Endothelial cell (in vitro differentiated cells): Measurements from ENCODE around the gene FAM107B. TPM values are rescaled to one million over a fixed set of nuclear protein-coding genes. Genes with fewer than 3 reads are reported as not detected.
"Not testable (repeated sequence)": the region's sequence is repeated elsewhere in the genome, so short reads cannot be mapped to it uniquely, and the experiment has no call there.

Source experiments
- DNase-seq: peaks from one replicate; pipeline ENCODE4 v3.0.0; 2021; ENCODE audit warnings: low spot score
- H3K27ac Mint-ChIP-seq: one replicate; pipeline ENCODE4 v1.8.0; 2021; ENCODE audit warnings: mixed read lengths, inconsistent platforms; ENCODE audit not compliant: unreplicated experiment
- H3K27me3 Mint-ChIP-seq: one replicate; pipeline ENCODE4 v1.8.0; 2021; ENCODE audit warnings: mild to moderate bottlenecking, moderate library complexity, mixed read lengths, inconsistent platforms; ENCODE audit not compliant: unreplicated experiment
- H3K36me3 Mint-ChIP-seq: one replicate; pipeline ENCODE4 v1.8.0; 2021; ENCODE audit warnings: mild to moderate bottlenecking, low read depth, mixed read lengths, inconsistent platforms; ENCODE audit not compliant: unreplicated experiment
- H3K4me1 Mint-ChIP-seq: one replicate; pipeline ENCODE4 v1.8.0; 2021; ENCODE audit warnings: mild to moderate bottlenecking, mixed read lengths, inconsistent platforms; ENCODE audit not compliant: unreplicated experiment
- H3K4me3 Mint-ChIP-seq: one replicate; pipeline ENCODE4 v1.8.0; 2021; ENCODE audit warnings: mild to moderate bottlenecking, mixed read lengths, inconsistent platforms; ENCODE audit not compliant: unreplicated experiment
- H3K9me3 Mint-ChIP-seq: one replicate; pipeline ENCODE4 v1.8.0; 2021; ENCODE audit warnings: mixed read lengths, inconsistent platforms; ENCODE audit not compliant: unreplicated experiment
- CTCF ChIP-seq: fragments of 200-600 bp; sonication (generic); IDR thresholded peaks from one replicate; pipeline ENCODE4 v1.5.0; 2021; ENCODE audit warnings: antibody characterized with exemption; ENCODE audit not compliant: unreplicated experiment
- total RNA-seq: library from RNA; stranded (reverse); fragmentation: NEBNext Ultra II Directional; extraction: Animal tissue kit (Norgen Biotek cat#: 25700); gene quantifications from one replicate; pipeline ENCODE4 v1.2.1, GENCODE V29; 2021; ENCODE audit not compliant: unreplicated experiment

The FAM107B gene
- total RNA-seq, 1 donor from 2014 or later: 462 TPM

DNA sequence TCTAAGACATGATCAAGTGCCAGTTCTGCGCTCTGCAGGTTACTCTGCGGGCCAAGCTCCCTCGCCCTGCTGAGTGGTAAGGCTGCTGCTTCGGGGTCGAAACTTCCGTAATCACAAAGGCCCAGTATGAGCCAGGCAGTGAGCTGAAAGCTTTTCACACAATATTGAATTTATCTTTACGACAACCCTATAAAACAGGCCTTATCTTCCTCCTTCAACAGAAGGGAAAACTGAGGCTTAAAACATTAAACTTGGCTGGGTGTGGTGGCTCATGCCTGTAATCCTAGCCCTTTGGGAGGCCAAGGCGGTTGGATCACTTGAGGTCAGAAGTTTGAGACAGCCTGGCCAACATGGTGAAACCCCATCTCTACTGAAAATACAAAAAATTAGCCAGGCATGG, 83.3 kb downstream of the FAM107B start:
- Mint-ChIP-seq H3K4me3 (no peak overlapping the region), H3K9me3 (no peaks in the 10 kb centered on the region), H3K4me1 (peaks cover 11% of the 10 kb centered on the region), H3K27ac (no peak overlapping the region), H3K27me3 (peaks cover 3% of the 10 kb centered on the region), H3K36me3 (no peaks in the 10 kb centered on the region)
- no peak for TF ChIP-seq CTCF
- DNase-seq: no peak

- Mint-ChIP-seq H3K27me3 (peaks cover 3% of the 10 kb centered on the region), H3K4me1 (peaks cover 11% of the 10 kb centered on the region), H3K9me3 (no peaks in the 10 kb centered on the region), H3K27ac (no peak overlapping the region), H3K36me3 (no peaks in the 10 kb centered on the region), H3K4me3 (no peak overlapping the region)
- TF ChIP-seq CTCF: no peak
- DNase-seq: no peak
Measured at GRCh38 chr10:14688606-14689005, 86.1 kb downstream of the FAM107B start.

- not testable (repeated sequence) for H3K4me3 Mint-ChIP-seq, DNase-seq, H3K9me3 Mint-ChIP-seq, H3K36me3 Mint-ChIP-seq, H3K27ac Mint-ChIP-seq, H3K27me3 Mint-ChIP-seq
- peaks cover 11% of the 10 kb centered on the region for H3K4me1 Mint-ChIP-seq
Measured at GRCh38 chr10:14688189-14688588, 86.5 kb downstream of the FAM107B start.

GRCh38 chr10:14687340-14687739, 87.4 kb downstream of the FAM107B start:
- no peak for TF ChIP-seq CTCF
- DNase-seq: no peak
- no peak overlapping the region for H3K4me3 Mint-ChIP-seq
- no peaks in the 10 kb centered on the region for H3K9me3 Mint-ChIP-seq
- H3K27me3 Mint-ChIP-seq: peaks cover 3% of the 10 kb centered on the region
- H3K4me1 Mint-ChIP-seq: peaks cover 11% of the 10 kb centered on the region
- H3K36me3 Mint-ChIP-seq: no peaks in the 10 kb centered on the region
- no peak overlapping the region for H3K27ac Mint-ChIP-seq

DNA sequence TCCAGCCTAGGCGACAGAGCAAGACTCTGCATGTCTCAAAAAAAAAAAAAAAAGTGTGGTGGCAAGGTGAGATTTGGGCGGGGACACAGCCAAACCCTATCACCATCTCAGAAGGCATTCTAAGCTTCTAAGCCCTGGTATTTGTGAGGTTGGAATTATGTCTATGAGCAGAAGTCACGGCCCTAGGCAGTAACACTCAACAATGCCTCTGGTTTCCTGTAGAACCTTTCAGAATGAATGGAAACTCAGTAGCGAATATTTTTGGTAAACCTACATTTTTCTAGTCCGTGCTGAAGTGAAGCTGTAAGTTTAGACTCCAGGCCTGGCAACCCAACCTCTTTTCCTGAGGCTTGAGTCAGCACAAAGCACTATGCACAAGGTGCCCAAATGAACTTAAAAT, 88.3 kb downstream of the FAM107B start:
- H3K9me3 Mint-ChIP-seq: no peaks in the 10 kb centered on the region
- H3K27ac Mint-ChIP-seq: no peak overlapping the region
- peaks cover 3% of the 10 kb centered on the region for H3K27me3 Mint-ChIP-seq
- DNase-seq: no peak
- TF ChIP-seq CTCF: no peak
- peaks cover 3% of the 10 kb centered on the region for H3K36me3 Mint-ChIP-seq
- H3K4me3 Mint-ChIP-seq: no peak overlapping the region
- H3K4me1 Mint-ChIP-seq: peaks cover 11% of the 10 kb centered on the region

GRCh38 chr10:14684354-14684753, 90.3 kb downstream of the FAM107B start:
- Mint-ChIP-seq H3K36me3 (peaks cover 4% of the 10 kb centered on the region), H3K4me1 (peaks cover 19% of the 10 kb centered on the region), H3K27me3 (peaks cover 3% of the 10 kb centered on the region), H3K9me3 (no peaks in the 10 kb centered on the region), H3K27ac (no peak overlapping the region), H3K4me3 (no peak overlapping the region)
- DNase-seq: no peak
- no peak for TF ChIP-seq CTCF
